Gastrocnemius medialis (tissue), 4 donors: ENCODE results near the gene TMEM38B.

Experiments used
- POLR2A ChIP-seq, 2 donors: fragments of 450-650 bp; IDR thresholded peaks; one replicate each; pipeline ENCODE4 v1.6.1; 2017; ENCODE audit warnings: antibody characterized with exemption in 2 of 2, mild to moderate bottlenecking in 2 of 2, moderate library complexity in 2 of 2
- TF ChIP-seq, protein P1 (sequence below), 5 experiments: fragments of 450-650 bp in 3 of 5; fragments of 200-600 bp in 2 of 5; sonication (generic) in 2 of 5; IDR thresholded peaks in 4 of 5; conservative IDR thresholded peaks in 1 of 5; 1 replicate in 4 of 5; 2 replicates in 1 of 5; pipeline ENCODE4 v1.5.1; 2016 to 2019; ENCODE audit warnings: antibody characterized with exemption in 5 of 5, mild to moderate bottlenecking in 3 of 5, moderate library complexity in 3 of 5

DNA sequence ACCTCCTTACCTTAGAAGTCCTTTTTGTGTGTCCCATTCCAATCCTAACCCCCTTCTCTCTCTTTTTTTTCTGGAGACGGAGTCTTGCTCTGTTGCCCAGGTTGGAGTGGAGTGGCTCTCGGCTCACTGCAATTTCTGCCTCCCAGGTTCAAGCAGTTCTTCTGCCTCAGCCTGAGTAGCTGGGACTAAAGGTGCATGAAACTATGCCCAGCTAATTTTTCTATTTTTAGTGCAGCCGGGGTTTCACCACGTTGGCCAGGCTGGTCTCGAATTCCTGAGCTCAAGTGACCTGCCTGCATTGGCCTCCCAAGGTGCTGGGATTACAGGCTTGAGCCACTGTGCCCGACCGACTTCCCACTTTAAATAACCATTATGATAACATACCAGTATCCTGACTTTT lies 17.5 kb downstream of the TMEM38B start:
- TF ChIP-seq, protein P1, sequence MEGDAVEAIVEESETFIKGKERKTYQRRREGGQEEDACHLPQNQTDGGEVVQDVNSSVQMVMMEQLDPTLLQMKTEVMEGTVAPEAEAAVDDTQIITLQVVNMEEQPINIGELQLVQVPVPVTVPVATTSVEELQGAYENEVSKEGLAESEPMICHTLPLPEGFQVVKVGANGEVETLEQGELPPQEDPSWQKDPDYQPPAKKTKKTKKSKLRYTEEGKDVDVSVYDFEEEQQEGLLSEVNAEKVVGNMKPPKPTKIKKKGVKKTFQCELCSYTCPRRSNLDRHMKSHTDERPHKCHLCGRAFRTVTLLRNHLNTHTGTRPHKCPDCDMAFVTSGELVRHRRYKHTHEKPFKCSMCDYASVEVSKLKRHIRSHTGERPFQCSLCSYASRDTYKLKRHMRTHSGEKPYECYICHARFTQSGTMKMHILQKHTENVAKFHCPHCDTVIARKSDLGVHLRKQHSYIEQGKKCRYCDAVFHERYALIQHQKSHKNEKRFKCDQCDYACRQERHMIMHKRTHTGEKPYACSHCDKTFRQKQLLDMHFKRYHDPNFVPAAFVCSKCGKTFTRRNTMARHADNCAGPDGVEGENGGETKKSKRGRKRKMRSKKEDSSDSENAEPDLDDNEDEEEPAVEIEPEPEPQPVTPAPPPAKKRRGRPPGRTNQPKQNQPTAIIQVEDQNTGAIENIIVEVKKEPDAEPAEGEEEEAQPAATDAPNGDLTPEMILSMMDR (IDR thresholded peaks at IDR 0.05 in 4 of 5, conservative IDR thresholded peaks at IDR 0.05 in 1 of 5) = no peak
- peak; percentile 8 to 68 for TF ChIP-seq POLR2A (IDR thresholded peaks at IDR 0.05)
